K562 (cell line): ENCODE measurements around the gene PIK3R4. TPM values are rescaled to one million over a fixed set of nuclear protein-coding genes. Genes with fewer than 3 reads are reported as not detected.

ENCODE experiments used
- ATAC-seq: fragments of 200-7000 bp; cut with Tn5 transposase; 3 replicates; pipeline ENCODE4 v1.9.1; 2020; ENCODE audit warnings: moderate library complexity
- BruUV-seq: library from RNA; stranded (reverse); fragments of 400-500 nt; replicated peaks from 2 replicates; lab custom pipeline; 2021; lab: Mats Ljungman, UMichigan
- CTCF ChIA-PET: fragments of 300-600 bp; formaldehyde crosslinking; extraction: SDS; loops from one replicate; lab custom pipeline; 2021; ENCODE audit warnings: low intra/inter-chr PET ratio; lab: Yijun Ruan, JAX
- POLR2A ChIA-PET: fragments of 300-600, 350-650 bp; sonication (Branson Sonifier 250); formaldehyde crosslinking; extraction: SDS; loops from one replicate; lab custom pipeline; 2021; ENCODE audit warnings: antibody characterized with exemption, inconsistent platforms; lab: Yijun Ruan, JAX
- DNase-seq, 4 experiments: peaks; one replicate each; pipeline versions ENCODE4 v3.0.0 to v3.0.0-alpha.2; 2011 to 2018; ENCODE audit warnings: low spot score in 3 of 4, mixed read lengths in 3 of 4; ENCODE audit errors: extremely low read depth in 1 of 4
- FAIRE-seq: peaks from 2 replicates; lab custom pipeline; 2011; peaks lifted over from hg19 to GRCh38; lab: Jason Lieb, UNC
- H2AFZ ChIP-seq: 2 replicates; pipeline ENCODE4 v1.6.0; 2011; ENCODE audit warnings: low read depth, low read length, control low read depth, inconsistent platforms
- H3K27ac ChIP-seq: fragments of 200-600 bp; 3 replicates; pipeline ENCODE4 v1.8.0; 2011; ENCODE audit warnings: low read depth, mild to moderate bottlenecking, control low read depth, inconsistent platforms, low read length, moderate library complexity, mixed read lengths; ENCODE audit errors: extremely low read depth
- H3K27me3 ChIP-seq, 2 experiments: fragments of 300-600 bp in 1 of 2; 2 replicates in 1 of 2; 3 replicates in 1 of 2; pipeline versions ENCODE4 v1.6.0 to v1.8.0; 2011; ENCODE audit warnings: inconsistent platforms in 2 of 2, low read length in 2 of 2, mild to moderate bottlenecking in 1 of 2, mixed read lengths in 1 of 2, moderate library complexity in 1 of 2; ENCODE audit not compliant: control insufficient read depth in 2 of 2, insufficient read depth in 2 of 2
- H3K36me3 ChIP-seq: fragments of 300-600 bp; 3 replicates; pipeline ENCODE4 v1.8.0; 2011; ENCODE audit warnings: mild to moderate bottlenecking, low read length, inconsistent platforms; ENCODE audit not compliant: control insufficient read depth, insufficient read depth
- H3K4me1 ChIP-seq, 2 experiments: fragments of 200-600 bp in 1 of 2; replicated peaks in 1 of 2; 2 replicates in 1 of 2; 3 replicates in 1 of 2; pipeline versions ENCODE4 v1.5.1 to v1.8.0; 2011; ENCODE audit warnings: inconsistent platforms in 2 of 2, low read length in 2 of 2, mild to moderate bottlenecking in 1 of 2, mixed read lengths in 1 of 2, moderate library complexity in 1 of 2; ENCODE audit not compliant: control insufficient read depth in 2 of 2, insufficient read depth in 2 of 2
- H3K4me2 ChIP-seq: 2 replicates; pipeline ENCODE4 v1.6.1; 2011; ENCODE audit warnings: low read length, control low read depth, inconsistent platforms, mixed read lengths; ENCODE audit not compliant: insufficient read depth
- H3K4me3 ChIP-seq: fragments of 200-600 bp; sonication (generic), shearing (Covaris generic); 2 replicates; pipeline ENCODE4 v1.5.1; 2016; ENCODE audit warnings: control low read depth, inconsistent platforms
- H3K79me2 ChIP-seq: fragments of 200-600 bp; 3 replicates; pipeline ENCODE4 v1.8.0; 2011; ENCODE audit warnings: low read length, inconsistent platforms; ENCODE audit not compliant: control insufficient read depth, insufficient read depth
- H3K9ac ChIP-seq, 2 experiments: 2 replicates each; pipeline versions ENCODE4 v1.6.0 to v1.6.1; 2011; ENCODE audit warnings: low read depth in 2 of 2, low read length in 2 of 2, control low read depth in 1 of 2, inconsistent platforms in 1 of 2, mild to moderate bottlenecking in 1 of 2, mixed read lengths in 1 of 2; ENCODE audit not compliant: insufficient read depth in 1 of 2
- H3K9me1 ChIP-seq: one replicate; pipeline ENCODE4 v1.6.0; 2011; ENCODE audit warnings: inconsistent platforms, mild to moderate bottlenecking, low read length, moderate library complexity; ENCODE audit not compliant: control insufficient read depth, insufficient read depth
- H3K9me3 ChIP-seq: replicated peaks from 2 replicates; pipeline ENCODE4 v1.5.1; 2011; ENCODE audit warnings: low read depth, low read length, inconsistent platforms; ENCODE audit not compliant: control insufficient read depth, insufficient read depth
- H4K20me1 ChIP-seq: replicated peaks from 2 replicates; pipeline ENCODE4 v1.6.1; 2011; ENCODE audit warnings: low read length, inconsistent platforms, mixed read lengths; ENCODE audit not compliant: control insufficient read depth, insufficient read depth
- CBX8 ChIP-seq: fragments of 200-600 bp; sonication (generic); IDR thresholded peaks from 2 replicates; pipeline ENCODE4 v1.6.1; 2012; ENCODE audit warnings: borderline replicate concordance, mixed run types, low read depth, mild to moderate bottlenecking, moderate library complexity, mixed read lengths, low read length, control low read depth, inconsistent platforms; ENCODE audit not compliant: poor library complexity, severe bottlenecking; ENCODE audit errors: extremely low read depth
- CREM ChIP-seq: IDR thresholded peaks from 2 replicates; pipeline ENCODE4 v1.6.1; 2014; ENCODE audit warnings: antibody characterized with exemption, low read depth
- E2F3 ChIP-seq: fragments of 250-450 bp; sonication (Bioruptor Pico); IDR thresholded peaks from 2 replicates; pipeline ENCODE4 v1.4.0; 2020; ENCODE audit warnings: mild to moderate bottlenecking
- GTF2E2 ChIP-seq: fragments of 200-800 bp; sonication (Bioruptor generic); IDR thresholded peaks from 2 replicates; pipeline ENCODE4 v1.6.1; 2016; ENCODE audit warnings: missing genetic modification characterization, missing compliant biosample characterization
- HDAC1 ChIP-seq, 2 experiments: fragments of 450-650 bp; IDR thresholded peaks; 2 replicates each; pipeline ENCODE4 v1.6.1; 2016 to 2017; ENCODE audit warnings: inconsistent platforms in 1 of 2, mild to moderate bottlenecking in 1 of 2, moderate library complexity in 1 of 2
- NFE2 ChIP-seq: IDR thresholded peaks from 2 replicates; pipeline ENCODE4 v1.6.1; 2014; ENCODE audit warnings: antibody characterized with exemption, low read depth
- NFYB ChIP-seq: IDR thresholded peaks from 2 replicates; pipeline ENCODE4 v1.6.1; 2011; ENCODE audit warnings: mild to moderate bottlenecking, moderate library complexity; ENCODE audit not compliant: insufficient read length; ENCODE audit errors: extremely low read depth
- NR3C1 ChIP-seq: sonication (generic); formaldehyde crosslinking; IDR thresholded peaks from 2 replicates; pipeline ENCODE4 v1.8.1; 2022; ENCODE audit warnings: missing genetic modification reagents
- POLR2H ChIP-seq: IDR thresholded peaks from 2 replicates; pipeline ENCODE4 v1.6.1; 2016; ENCODE audit warnings: missing genetic modification characterization, low read depth, mild to moderate bottlenecking, control low read depth, missing compliant biosample characterization, moderate library complexity
- TAF7 ChIP-seq: fragments of 450-650 bp; IDR thresholded peaks from 2 replicates; pipeline ENCODE4 v1.6.1; 2016; ENCODE audit warnings: missing genetic modification characterization, missing compliant biosample characterization
- ZNF436 ChIP-seq: fragments of 250-450, 450-650 bp; sonication (Bioruptor Pico); formaldehyde crosslinking; IDR thresholded peaks from 2 replicates; pipeline ENCODE4 v1.7.0; 2020; ENCODE audit warnings: mild to moderate bottlenecking
- WGBS: fragments of 100-300 bp; shearing (Covaris generic); methylation state at CpG from one replicate; pipeline ENCODE4 v1.1.6; 2016; ENCODE audit warnings: low coverage, mixed read lengths; ENCODE audit not compliant: insufficient coverage; ENCODE audit errors: missing lambda C conversion rate; 5-methylcytosine and 5-hydroxymethylcytosine counted together
- in situ Hi-C: fragments of 300-500 bp; cut with MboI; formaldehyde crosslinking; loops from 4 replicates; pipeline ENCODE4 v1.15.0; 2018; ENCODE audit warnings: inconsistent platforms, mixed read lengths
- intact Hi-C: fragments of 100-400 bp; cut with micrococcal nuclease; formaldehyde crosslinking; loops from 2 replicates; pipeline ENCODE4 v1.14.2; 2022
- polyA plus RNA-seq, 8 experiments: library from polyadenylated mRNA; depleted of rRNA in 4 of 8; stranded (reverse) in 5 of 8; unstranded in 3 of 8; fragments of >200 nt; fragmentation: Nextera tagmentation in 2 of 8; fragmentation: Illumina TruSeq in 1 of 8; extraction: Ambion mirVana in 2 of 8; extraction: Trizol in 1 of 8; gene quantifications; 2 replicates each; pipeline versions ENCODE4 v1.2.1 to v1.2.3, GENCODE V29; 2011 to 2014; ENCODE audit warnings: inconsistent platforms in 1 of 8, missing spikeins in 1 of 8
- total RNA-seq, 7 experiments: library from RNA; depleted of rRNA in 6 of 7; stranded (reverse); fragments of >200 nt in 6 of 7; fragmentation: Illumina TruSeq in 2 of 7; extraction: Trizol in 2 of 7; gene quantifications; 2 replicates each; pipeline versions ENCODE4 v1.2.1 to v1.2.3, GENCODE V29; 2011 to 2021; ENCODE audit warnings: low replicate concordance in 1 of 7
- TF ChIP-seq, protein P1 (sequence below): fragments of 450-650 bp; conservative IDR thresholded peaks from 2 replicates; pipeline ENCODE4 v1.6.1; 2016; ENCODE audit warnings: missing genetic modification characterization, low read depth, mild to moderate bottlenecking, missing compliant biosample characterization, moderate library complexity
- TF ChIP-seq, protein P2 (sequence below): fragments of 450-650 bp; formaldehyde crosslinking; IDR thresholded peaks from 2 replicates; pipeline ENCODE4 v1.4.0; 2020; ENCODE audit warnings: mild to moderate bottlenecking, moderate library complexity
- TF ChIP-seq, protein P3 (sequence below): fragments of 450-650 bp; IDR thresholded peaks from 2 replicates; pipeline ENCODE4 v1.6.1; 2016

PIK3R4 gene
- total and polyA plus RNA-seq, 9 of the 15 experiments (the other 6 are each of a cell fraction or from before 2014, with no cell fraction given) = 20.6 to 45.8 (median 26.0) TPM

DNA sequence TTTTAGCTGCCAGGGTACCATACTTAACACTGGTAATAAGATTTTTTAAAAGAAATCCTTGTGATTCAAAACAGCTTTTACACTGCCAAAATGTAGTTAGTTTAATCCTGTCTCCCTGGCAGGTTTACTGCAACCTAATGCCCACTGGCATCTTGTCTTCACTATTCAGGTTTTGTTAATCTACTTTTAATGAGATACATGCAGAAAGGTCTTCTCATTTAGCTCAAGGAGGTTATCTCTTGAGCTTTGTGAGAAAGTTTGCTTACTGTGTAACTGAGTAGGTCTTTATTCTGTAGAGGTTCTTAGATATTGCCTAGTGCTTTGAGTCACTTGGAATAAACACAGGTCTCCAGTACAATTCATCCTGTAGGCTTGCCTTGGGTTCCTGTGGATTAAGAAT is 110.7 kb downstream of the PIK3R4 start:
- no peaks in the 10 kb centered on the region for H3K4me1 ChIP-seq
- POLR2A ChIA-PET = interaction anchor here (0.6 to 1.1 kb wide), 3 partner anchors 8 to 10 kb away, joined by 3 to 4 read pairs (median 3); no protein-coding TSS in a partner anchor
- H3K36me3 ChIP-seq = no peaks in the 10 kb centered on the region
- intact Hi-C loops (no loop called here), in situ Hi-C loops (no loop called here)
- CTCF ChIA-PET = no interaction called here
- H3K9me1 ChIP-seq = no peaks in the 10 kb centered on the region
- no peak overlapping the region for H3K4me3 ChIP-seq
- no peak overlapping the region for H2AFZ ChIP-seq
- no peak overlapping the region for H3K27ac ChIP-seq
- no peak for FAIRE-seq
- no peaks in the 10 kb centered on the region for H3K9me3 ChIP-seq
- DNase-seq = no peak
- H3K79me2 ChIP-seq = no peaks in the 10 kb centered on the region
- H4K20me1 ChIP-seq = no peaks in the 10 kb centered on the region
- H3K27me3 ChIP-seq = no peaks in the 10 kb centered on the region
- no peak for ATAC-seq
- no peak overlapping the region for H3K4me2 ChIP-seq
- BruUV-seq = no TSS peak
- H3K9ac ChIP-seq = no peak overlapping the region
- TF ChIP-seq ZNF436 (CRISPR knock-in tag) (no peak), NFE2 (no peak), NR3C1 (CRISPR knock-in tag) (no peak), CREM (no peak)

DNA sequence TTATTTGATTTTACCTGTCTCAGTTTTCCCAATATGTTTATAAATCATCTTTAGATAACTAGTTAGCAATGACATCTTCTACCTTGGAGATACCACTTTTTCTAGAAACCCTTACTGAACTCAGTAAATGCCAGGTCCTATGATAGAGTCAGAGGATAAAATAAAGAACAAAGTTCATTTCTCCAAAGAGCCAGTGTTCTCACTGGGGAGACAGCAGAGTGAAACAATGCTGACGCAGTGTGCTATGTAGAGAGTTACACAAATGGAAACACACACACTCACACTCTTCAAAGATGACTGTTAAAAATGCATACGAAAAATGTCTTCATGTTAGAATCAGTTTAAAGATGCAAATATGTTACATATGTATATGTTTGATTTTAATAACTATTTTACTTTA is 111.3 kb downstream of the PIK3R4 start:
- in situ Hi-C loops = no loop called here
- TF ChIP-seq NFYB = no peak
- TF ChIP-seq, protein P1, sequence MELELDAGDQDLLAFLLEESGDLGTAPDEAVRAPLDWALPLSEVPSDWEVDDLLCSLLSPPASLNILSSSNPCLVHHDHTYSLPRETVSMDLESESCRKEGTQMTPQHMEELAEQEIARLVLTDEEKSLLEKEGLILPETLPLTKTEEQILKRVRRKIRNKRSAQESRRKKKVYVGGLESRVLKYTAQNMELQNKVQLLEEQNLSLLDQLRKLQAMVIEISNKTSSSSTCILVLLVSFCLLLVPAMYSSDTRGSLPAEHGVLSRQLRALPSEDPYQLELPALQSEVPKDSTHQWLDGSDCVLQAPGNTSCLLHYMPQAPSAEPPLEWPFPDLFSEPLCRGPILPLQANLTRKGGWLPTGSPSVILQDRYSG = no peak
- TF ChIP-seq, protein P2, sequence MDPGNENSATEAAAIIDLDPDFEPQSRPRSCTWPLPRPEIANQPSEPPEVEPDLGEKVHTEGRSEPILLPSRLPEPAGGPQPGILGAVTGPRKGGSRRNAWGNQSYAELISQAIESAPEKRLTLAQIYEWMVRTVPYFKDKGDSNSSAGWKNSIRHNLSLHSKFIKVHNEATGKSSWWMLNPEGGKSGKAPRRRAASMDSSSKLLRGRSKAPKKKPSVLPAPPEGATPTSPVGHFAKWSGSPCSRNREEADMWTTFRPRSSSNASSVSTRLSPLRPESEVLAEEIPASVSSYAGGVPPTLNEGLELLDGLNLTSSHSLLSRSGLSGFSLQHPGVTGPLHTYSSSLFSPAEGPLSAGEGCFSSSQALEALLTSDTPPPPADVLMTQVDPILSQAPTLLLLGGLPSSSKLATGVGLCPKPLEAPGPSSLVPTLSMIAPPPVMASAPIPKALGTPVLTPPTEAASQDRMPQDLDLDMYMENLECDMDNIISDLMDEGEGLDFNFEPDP = no peak
- TF ChIP-seq GTF2E2 (tag) = no peak
- TF ChIP-seq, protein P3, sequence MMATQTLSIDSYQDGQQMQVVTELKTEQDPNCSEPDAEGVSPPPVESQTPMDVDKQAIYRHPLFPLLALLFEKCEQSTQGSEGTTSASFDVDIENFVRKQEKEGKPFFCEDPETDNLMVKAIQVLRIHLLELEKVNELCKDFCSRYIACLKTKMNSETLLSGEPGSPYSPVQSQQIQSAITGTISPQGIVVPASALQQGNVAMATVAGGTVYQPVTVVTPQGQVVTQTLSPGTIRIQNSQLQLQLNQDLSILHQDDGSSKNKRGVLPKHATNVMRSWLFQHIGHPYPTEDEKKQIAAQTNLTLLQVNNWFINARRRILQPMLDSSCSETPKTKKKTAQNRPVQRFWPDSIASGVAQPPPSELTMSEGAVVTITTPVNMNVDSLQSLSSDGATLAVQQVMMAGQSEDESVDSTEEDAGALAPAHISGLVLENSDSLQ = no peak
- TF ChIP-seq HDAC1 (IDR thresholded peaks at IDR 0.05) = no peak
- TF ChIP-seq TAF7 = no peak
- TF ChIP-seq POLR2H (tag) = no peak
- TF ChIP-seq CBX8 = no peak
- no peak for TF ChIP-seq E2F3

More for the DNA sequence above, 111.3 kb downstream of the PIK3R4 start:
- H4K20me1 ChIP-seq = no peaks in the 10 kb centered on the region
- intact Hi-C loops = no loop called here
- no peaks in the 10 kb centered on the region for H3K9me3 ChIP-seq
- H3K36me3 ChIP-seq = no peaks in the 10 kb centered on the region
- no peak overlapping the region for H3K4me3 ChIP-seq
- no peaks in the 10 kb centered on the region for H3K4me1 ChIP-seq
- H3K9me1 ChIP-seq = no peaks in the 10 kb centered on the region
- POLR2A ChIA-PET = interaction anchor here (0.6 to 1.1 kb wide), 2 partner anchors 8 to 9 kb away, joined by 3 read pairs; no protein-coding TSS in a partner anchor
- ATAC-seq (no peak), FAIRE-seq (no peak), DNase-seq (no peak)
- no peaks in the 10 kb centered on the region for H3K79me2 ChIP-seq
- H3K9ac ChIP-seq = no peak overlapping the region
- H2AFZ ChIP-seq = no peak overlapping the region
- WGBS = 0% methylated on average over 2 of the region's 2 CpGs
- H3K4me2 ChIP-seq = no peak overlapping the region
- BruUV-seq = no TSS peak
- no peaks in the 10 kb centered on the region for H3K27me3 ChIP-seq
- no peak overlapping the region for H3K27ac ChIP-seq
- CTCF ChIA-PET = no interaction called here
